Heart right ventricle (tissue), 16 donors: Measurements from ENCODE around the gene OR2F2. TPM values are rescaled to one million over a fixed set of nuclear protein-coding genes. Genes with fewer than 3 reads are reported as not detected.

Source experiments
- ATAC-seq, 8 donors: fragments of 200-7000 bp; cut with Tn5 transposase; one replicate each; pipeline ENCODE4 v1.9.1; 2020; ENCODE audit warnings: mild to moderate bottlenecking in 8 of 8, moderate library complexity in 8 of 8, moderate number of reproducible peaks in 1 of 8
- DNase-seq, 2 donors: peaks; one replicate each; pipeline ENCODE4 v3.0.0-alpha.2; 2020
- H3K27ac ChIP-seq, 10 donors: fragments of 200-600 bp; sonication (generic) in 2 of 10; one replicate each; pipeline versions ENCODE4 v1.5.0 to v1.8.0; 2020 to 2022; ENCODE audit warnings: mild to moderate bottlenecking in 3 of 10
- H3K27me3 ChIP-seq, 7 donors: fragments of 200-600 bp; one replicate each; pipeline ENCODE4 v1.8.0; 2021 to 2022; ENCODE audit warnings: mild to moderate bottlenecking in 2 of 7
- H3K36me3 ChIP-seq, 9 donors: fragments of 200-600 bp; sonication (generic) in 1 of 9; one replicate each; pipeline versions ENCODE4 v1.5.0 to v1.8.0; 2020 to 2022; ENCODE audit warnings: mild to moderate bottlenecking in 2 of 9
- H3K4me1 ChIP-seq, 9 donors: fragments of 200-600 bp; sonication (generic) in 1 of 9; one replicate each; pipeline versions ENCODE4 v1.5.0 to v1.8.0; 2020 to 2022; ENCODE audit warnings: mild to moderate bottlenecking in 4 of 9
- H3K4me3 ChIP-seq, 10 donors: fragments of 200-600 bp; sonication (generic) in 2 of 10; one replicate each; pipeline versions ENCODE4 v1.5.0 to v1.8.0; 2020 to 2022; ENCODE audit warnings: mild to moderate bottlenecking in 7 of 10, moderate library complexity in 2 of 10
- H3K9me3 ChIP-seq, 11 donors: fragments of 200-600 bp in 10 of 11; sonication (generic) in 2 of 11; one replicate each; pipeline versions ENCODE4 v1.5.0 to v1.8.0; 2013 to 2022; ENCODE audit warnings: mild to moderate bottlenecking in 2 of 11, control low read depth in 1 of 11, moderate library complexity in 1 of 11
- CTCF ChIP-seq, 9 donors: fragments of 200-600 bp; sonication (generic) in 2 of 9; IDR thresholded peaks; one replicate each; pipeline versions ENCODE4 v1.5.0 to v1.8.0; 2021 to 2022; ENCODE audit warnings: antibody characterized with exemption in 9 of 9, mild to moderate bottlenecking in 5 of 9, moderate library complexity in 1 of 9
- WGBS, 2 donors: extraction: QIAGEN DNeasy Blood & Tissue Kit; methylation state at CpG; one replicate each; pipeline ENCODE4 v1.1.7; 2013; ENCODE audit warnings: inconsistent platforms in 1 of 2; 5-methylcytosine and 5-hydroxymethylcytosine counted together
- intact Hi-C, 10 donors: fragments of 100-400 bp; cut with DNase I; formaldehyde crosslinking; loops; one replicate each; pipeline versions ENCODE4 v1.11.1 to v1.14.2; 2022
- polyA plus RNA-seq, 2 donors: library from polyadenylated mRNA; stranded (reverse); fragments of 200-250 nt; gene quantifications; one replicate each; pipeline ENCODE4 v1.2.3, GENCODE V29; 2013
- total RNA-seq, 10 donors: library from RNA; stranded (reverse); fragmentation: NEBNext Ultra II Directional in 3 of 10; extraction: Animal tissue kit (Norgen Biotek cat#: 25700) in 3 of 10; gene quantifications; one replicate each; pipeline versions ENCODE4 v1.2.1 to v1.2.4, GENCODE V29; 2021 to 2023
- donor health status: Arrhythmogenic right ventricular cardiomyopathy.
- donor health status: ischemic (EF 13 %, LVEDD 7.1; RV severe dilation, severe dysfunction).
- donor health status: healthy with polysubstance abuse.
- donor health status: DM: no; HTN: yes; CAD: no.
- donor health status: DM: no; HTN: no; CAD: no.
- donor health status: ischemic (EF 25% LVEDD 6.9; RV normal size, moderate dysfunction).
- donor health status: ischemic (EF 25% LVEDD 5.7; RV mildly dilated, moderate dysfunction).
- donor health status: healthy.
- donor health status: DM: yes; HTN: yes; CAD: no.
- donor health status: Ischemic cardiomyopathy.
- donor health status: ischemic (EF 35%, LVEDD 5.7; RV mildly dilated, moderate dysfunction).
- donor health status: nonischemic (EF 11% LVEDD 7.7; RV severe dilation, severe dysfunction).
- donor health status: DM: yes; HTN: yes; CAD: no.
- donor health status: PGD.
- donor health status: ischemic (EF 29% LVEDD 5.4; RV normal size, mild dysfunction).
- donor health status: nonischemic (EF 23%, LVEDD 6.1; RV moderate dilation, normal function).

Gene OR2F2
- total and polyA plus RNA-seq, 12 donors = not detected

DNA sequence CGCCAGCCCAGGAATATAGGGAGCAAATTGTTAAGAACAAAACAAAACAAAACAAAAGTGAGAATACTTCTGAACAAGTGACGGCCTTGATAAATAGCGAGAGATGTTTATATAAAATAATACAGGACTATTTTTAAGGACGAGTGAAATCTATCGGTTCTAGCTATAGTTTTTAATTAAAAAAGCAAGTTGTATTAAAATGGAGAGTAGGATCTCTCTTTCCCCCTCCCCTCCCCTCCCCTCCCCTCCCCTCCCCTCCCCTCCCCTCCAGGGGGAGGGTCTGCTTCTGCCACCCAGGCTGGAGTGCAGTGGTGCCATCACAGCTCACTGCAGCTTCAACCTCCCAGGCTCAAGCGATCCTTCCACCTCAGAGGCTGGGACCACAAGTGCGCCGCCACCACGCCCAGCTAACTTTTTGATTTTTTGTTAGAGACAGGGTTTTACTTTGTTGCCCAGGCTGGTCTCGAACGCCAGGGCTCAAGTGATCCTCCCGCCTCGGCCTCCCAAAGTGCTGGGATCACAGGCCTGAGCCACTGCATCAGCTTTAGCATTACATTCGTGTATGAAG is 32.6 kb upstream of the OR2F2 start:
- no peak for TF ChIP-seq CTCF (IDR thresholded peaks at IDR 0.05)
- intact Hi-C loops = loop anchor here in 4 of 10 donors (5.0 to 10.0 kb wide), 5 partner anchors 92 to 492 kb away; no protein-coding TSS in a partner anchor
- H3K4me3 ChIP-seq = peak overlapping the region in 9 of 10 donors; percentile 59 to 96 (median 77)
- H3K27ac ChIP-seq = peak overlapping the region in 9 of 10 donors; percentile 87 to 98 (median 95)
- peaks cover 0 to 8% (median 0%) of the 10 kb centered on the region in 11 donors for H3K9me3 ChIP-seq
- DNase-seq (no peak), ATAC-seq (no peak)
- peaks cover 0 to 46% (median 29%) of the 10 kb centered on the region in 9 donors for H3K4me1 ChIP-seq
- no peaks in the 10 kb centered on the region for H3K27me3 ChIP-seq
- no peaks in the 10 kb centered on the region for H3K36me3 ChIP-seq
- WGBS, 2 donors = 66 to 67% methylated on average over 14 of the region's 14 CpGs

DNA sequence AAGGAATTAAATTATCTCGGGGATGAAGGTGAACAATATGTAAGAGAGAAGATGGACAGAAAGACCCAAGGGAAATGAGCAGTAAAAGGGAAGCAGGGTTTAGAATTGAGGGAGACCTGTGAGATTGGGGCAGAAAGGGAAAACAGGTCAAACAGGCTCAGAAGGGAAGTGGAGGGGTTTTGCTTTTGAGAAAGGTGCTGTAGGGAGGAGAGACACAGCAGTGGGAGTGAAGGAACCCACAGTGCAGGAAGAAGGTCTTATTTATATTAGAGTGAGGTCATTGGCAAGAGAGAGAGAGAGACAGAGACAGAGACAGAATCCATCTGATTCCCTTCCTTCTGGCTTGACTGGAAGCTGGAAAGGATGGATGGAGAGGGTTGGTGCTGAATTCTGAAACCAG is 29.5 kb upstream of the OR2F2 start:
- DNase-seq (no peak), ATAC-seq (no peak)
- Histone ChIP-seq H3K4me1 (peaks cover 0 to 31% (median 14%) of the 10 kb centered on the region in 9 donors), H3K36me3 (no peaks in the 10 kb centered on the region), H3K9me3 (no peaks in the 10 kb centered on the region), H3K27ac (peak overlapping the region in 4 of 10 donors; percentile 37 to 48 (median 43)), H3K27me3 (no peaks in the 10 kb centered on the region), H3K4me3 (no peak overlapping the region)
- intact Hi-C loops = loop anchor here in 3 of 10 donors (10.0 kb wide), 3 partner anchors 89 to 489 kb away; no protein-coding TSS in a partner anchor
- TF ChIP-seq CTCF (IDR thresholded peaks at IDR 0.05) = no peak
- 26 to 52% methylated on average over 1 of the region's 1 CpG for WGBS, 2 donors

DNA sequence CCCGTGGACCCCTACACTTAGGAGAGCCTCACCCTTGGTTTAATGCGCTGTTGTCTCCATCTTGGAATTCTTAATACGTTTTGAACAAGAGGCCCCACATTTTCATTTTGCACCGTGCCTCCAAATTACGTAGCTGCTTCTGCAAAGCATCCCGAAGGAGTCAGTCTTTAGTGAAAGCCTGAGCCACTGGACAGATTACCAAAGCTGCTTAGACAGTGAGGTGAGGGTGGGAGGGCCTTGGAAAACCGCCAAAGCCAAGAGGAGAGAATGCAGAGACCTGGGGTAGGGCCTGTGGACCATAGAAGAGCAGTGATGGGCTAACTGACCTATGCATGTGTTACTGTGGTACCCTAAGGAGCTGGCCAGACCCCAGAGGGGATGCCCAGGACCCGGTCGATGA is 28.9 kb upstream of the OR2F2 start:
- no peak for ATAC-seq
- Histone ChIP-seq H3K4me1 (peaks cover 0 to 25% (median 8%) of the 10 kb centered on the region in 9 donors), H3K27ac (no peak overlapping the region), H3K9me3 (no peaks in the 10 kb centered on the region), H3K4me3 (no peak overlapping the region), H3K36me3 (no peaks in the 10 kb centered on the region), H3K27me3 (no peaks in the 10 kb centered on the region)
- WGBS, 2 donors = 81 to 82% methylated on average over 9 of the region's 9 CpGs
- no peak for DNase-seq
- no peak for TF ChIP-seq CTCF (IDR thresholded peaks at IDR 0.05)
- intact Hi-C loops = loop anchor here in 3 of 10 donors (10.0 kb wide), 3 partner anchors 89 to 489 kb away; no protein-coding TSS in a partner anchor

DNA sequence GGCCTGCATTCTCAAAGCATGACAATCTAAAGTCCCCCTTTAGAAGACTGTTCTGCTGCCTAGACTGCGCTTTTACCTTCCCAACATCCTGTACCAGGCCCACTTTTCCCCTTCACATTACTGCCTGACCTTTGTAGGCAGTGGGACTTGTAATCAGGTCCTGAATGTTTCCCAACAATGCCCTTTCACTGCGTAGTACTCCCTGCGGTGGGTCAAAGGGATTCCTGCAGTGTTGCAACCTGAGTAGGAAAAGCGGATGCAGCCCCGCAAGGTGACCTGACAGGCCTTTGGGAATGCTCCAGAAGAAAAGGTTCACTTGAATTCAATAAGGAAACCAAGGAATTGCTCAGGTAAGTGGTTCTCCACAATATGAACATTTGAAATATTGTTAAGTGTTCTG is 28.1 kb upstream of the OR2F2 start:
- no peak overlapping the region for H3K27ac ChIP-seq
- H3K4me1 ChIP-seq = peaks cover 0 to 25% (median 6%) of the 10 kb centered on the region in 9 donors
- intact Hi-C loops = loop anchor here in 3 of 10 donors (10.0 kb wide), 3 partner anchors 88 to 488 kb away; no protein-coding TSS in a partner anchor
- no peaks in the 10 kb centered on the region for H3K27me3 ChIP-seq
- TF ChIP-seq CTCF (IDR thresholded peaks at IDR 0.05) = no peak
- H3K4me3 ChIP-seq = no peak overlapping the region
- no peaks in the 10 kb centered on the region for H3K9me3 ChIP-seq
- no peak for DNase-seq
- whole genome bisulfite sequencing, 2 donors = 95 to 96% methylated on average over 5 of the region's 5 CpGs
- H3K36me3 ChIP-seq = no peaks in the 10 kb centered on the region
- ATAC-seq = no peak
